Tibial nerve (tissue), 4 donors: Measurements from ENCODE around the gene RBM19.

ENCODE experiments used
- CTCF ChIP-seq, 5 experiments: fragments of 200-600 bp in 3 of 5; fragments of 450-650 bp in 2 of 5; sonication (generic) in 3 of 5; IDR thresholded peaks; one replicate each; pipeline ENCODE4 v1.5.1; 2016 to 2019; ENCODE audit warnings: antibody characterized with exemption in 5 of 5, mild to moderate bottlenecking in 3 of 5, moderate library complexity in 2 of 5
- EP300 ChIP-seq, 2 donors: sonication (generic); formaldehyde crosslinking; IDR thresholded peaks; one replicate each; pipeline ENCODE4 v1.6.1; 2017; ENCODE audit warnings: antibody characterized with exemption in 2 of 2, mild to moderate bottlenecking in 1 of 2
- POLR2A ChIP-seq, 2 donors: fragments of 450-650 bp; IDR thresholded peaks; one replicate each; pipeline ENCODE4 v1.6.1; 2017; ENCODE audit warnings: antibody characterized with exemption in 2 of 2, mild to moderate bottlenecking in 2 of 2, moderate library complexity in 2 of 2

GRCh38 chr12:113889076-113889475 is 77.0 kb downstream of the RBM19 start:
- no peak for TF ChIP-seq POLR2A (IDR thresholded peaks at IDR 0.05)
- peak in 1 of 5 experiments; percentile 15 for TF ChIP-seq CTCF (IDR thresholded peaks at IDR 0.05)
- no peak for TF ChIP-seq EP300 (IDR thresholded peaks at IDR 0.05)
